GM18870 (cell line): Measurements from ENCODE around the gene SERPINA3.

Experiments used
- ATAC-seq: cut with Tn5 transposase; IDR thresholded peaks from one replicate; pipeline ENCODE4 v1.9.1; 2021; ENCODE audit warnings: moderate library complexity; ENCODE audit not compliant: unreplicated experiment

SERPINA3 gene

GRCh38 chr14:94612580-94613554 lies 676 bp downstream of the SERPINA3 start:
- ATAC-seq = no peak

GRCh38 chr14:94613720-94614644 lies 1.8 kb downstream of the SERPINA3 start:
- ATAC-seq = no peak

GRCh38 chr14:94614802-94615201 lies 2.6 kb downstream of the SERPINA3 start:
- no peak for ATAC-seq

GRCh38 chr14:94615254-94615653 lies 3.1 kb downstream of the SERPINA3 start:
- ATAC-seq = no peak

- ATAC-seq = no peak
Observed at GRCh38 chr14:94615823-94616570, 3.8 kb downstream of the SERPINA3 start.

- no peak for ATAC-seq
Observed at GRCh38 chr14:94617366-94617941, 5.3 kb downstream of the SERPINA3 start.

GRCh38 chr14:94617988-94618822 lies 6.0 kb downstream of the SERPINA3 start:
- ATAC-seq = no peak

- ATAC-seq = no peak
Observed at GRCh38 chr14:94619297-94619696, 7.1 kb downstream of the SERPINA3 start.

GRCh38 chr14:94620597-94620996 lies 8.4 kb downstream of the SERPINA3 start:
- ATAC-seq = no peak

- no peak for ATAC-seq
Observed at GRCh38 chr14:94621358-94622134, 9.4 kb downstream of the SERPINA3 start.

GRCh38 chr14:94622653-94623421 lies 10.6 kb downstream of the SERPINA3 start:
- no peak for ATAC-seq

GRCh38 chr14:94623422-94623809 lies 11.2 kb downstream of the SERPINA3 start:
- no peak for ATAC-seq

- ATAC-seq = no peak
Observed at GRCh38 chr14:94623856-94624499, 11.8 kb downstream of the SERPINA3 start.

GRCh38 chr14:94624537-94625352 lies 12.6 kb downstream of the SERPINA3 start:
- no peak for ATAC-seq

- no peak for ATAC-seq
Observed at GRCh38 chr14:94625353-94625635, 13.1 kb downstream of the SERPINA3 start.

GRCh38 chr14:94628578-94628977 lies 16.4 kb downstream of the SERPINA3 start:
- no peak for ATAC-seq

- ATAC-seq = no peak
Observed at GRCh38 chr14:94630396-94630795, 18.2 kb downstream of the SERPINA3 start.
